Erythroblast (primary cell): Measurements from ENCODE around the gene RPUSD1.

ENCODE experiments used
- GATA1 ChIP-seq: IDR thresholded peaks from 2 replicates; pipeline ENCODE4 v1.6.1; 2011; ENCODE audit warnings: low read depth, mild to moderate bottlenecking, control low read depth, low read length, moderate library complexity
- POLR2A ChIP-seq: IDR thresholded peaks from 2 replicates; pipeline ENCODE4 v1.6.1; 2011; ENCODE audit warnings: mild to moderate bottlenecking, low read length

DNA sequence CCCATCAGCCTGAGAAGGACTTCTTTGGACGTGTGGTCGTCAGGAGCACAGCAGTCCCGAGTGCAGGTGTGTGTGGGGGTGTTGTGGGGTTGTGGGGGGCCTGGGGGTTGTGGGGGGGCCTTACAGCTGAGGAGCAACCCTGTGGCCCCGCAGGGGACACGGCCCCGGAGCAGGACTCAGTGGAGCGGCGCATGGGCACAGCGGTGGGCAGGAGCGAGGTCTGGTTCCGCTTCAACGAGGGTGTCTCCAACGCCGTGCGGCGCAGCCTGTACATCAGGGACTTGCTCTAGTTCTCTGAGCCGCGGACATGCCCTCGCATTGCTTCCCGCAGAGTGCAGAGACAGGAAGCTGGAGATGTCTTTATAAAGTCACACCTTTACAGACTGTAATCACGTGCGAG lies 9.5 kb upstream of the RPUSD1 start:
- no peak for TF ChIP-seq GATA1
- TF ChIP-seq POLR2A = no peak
